ENCODE data around the gene IFNA5. TPM values are rescaled to one million over a fixed set of nuclear protein-coding genes. Genes with fewer than 3 reads are reported as not detected.

The IFNA5 gene
- polyA plus RNA-seq (2014; cell fraction: cytosol; rRNA removed) = not detected in 2 replicates
- not detected in 2 replicates for polyA plus RNA-seq (2014; cell fraction: nucleus; rRNA removed)

DNA sequence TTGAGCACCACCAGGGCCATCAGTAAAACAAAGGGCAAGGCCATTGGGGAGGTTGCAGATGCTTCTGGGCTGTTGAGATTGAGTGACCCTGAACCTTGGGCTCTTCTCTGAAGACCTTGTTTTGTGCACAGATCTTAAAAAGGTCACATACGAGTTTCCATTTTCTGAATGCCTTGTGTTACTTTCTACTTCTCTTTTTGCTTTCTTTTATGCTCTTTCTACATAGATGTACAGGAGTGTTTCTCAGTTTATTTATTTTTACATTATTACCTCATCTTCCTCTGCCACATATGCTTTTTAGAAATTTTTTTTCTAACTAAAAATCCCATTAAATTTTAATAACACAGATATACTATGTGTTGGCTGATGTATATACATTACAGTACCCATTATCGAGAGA is at the start of gene IFNA5:
Gene IFNA5 (minus strand): TSS at position 101 of the 400 bp plus-strand sequence. CDS start 57 bp downstream, at position 44.
- no peak for DNase-seq (ENCODE audit: low spot score)

DNA sequence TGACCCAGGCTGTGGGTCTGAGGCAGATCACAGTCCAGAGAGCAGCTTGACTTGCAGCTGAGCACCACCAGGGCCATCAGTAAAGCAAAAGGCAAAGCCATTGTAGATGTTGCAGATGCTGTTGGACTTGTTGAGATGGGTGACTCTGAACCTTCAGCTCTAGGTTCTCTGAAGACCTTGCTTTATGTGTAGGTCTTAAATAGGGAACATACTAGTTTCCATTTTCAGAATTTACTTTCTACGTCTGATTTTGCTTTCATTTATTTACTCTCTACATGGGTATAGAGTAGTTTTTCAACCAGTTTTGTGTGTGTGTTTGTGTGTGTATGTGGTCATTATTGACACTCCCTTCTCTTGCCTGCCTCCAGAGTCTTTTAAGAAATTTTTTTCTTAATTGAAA is 45.7 kb upstream of the IFNA5 start, which contains the start of gene IFNA6:
Gene IFNA6 (minus strand): TSS at position 101 of the 400 bp plus-strand sequence. CDS start 0 bp downstream, at position 101.
- no peak for DNase-seq (ENCODE audit: low spot score)

DNA sequence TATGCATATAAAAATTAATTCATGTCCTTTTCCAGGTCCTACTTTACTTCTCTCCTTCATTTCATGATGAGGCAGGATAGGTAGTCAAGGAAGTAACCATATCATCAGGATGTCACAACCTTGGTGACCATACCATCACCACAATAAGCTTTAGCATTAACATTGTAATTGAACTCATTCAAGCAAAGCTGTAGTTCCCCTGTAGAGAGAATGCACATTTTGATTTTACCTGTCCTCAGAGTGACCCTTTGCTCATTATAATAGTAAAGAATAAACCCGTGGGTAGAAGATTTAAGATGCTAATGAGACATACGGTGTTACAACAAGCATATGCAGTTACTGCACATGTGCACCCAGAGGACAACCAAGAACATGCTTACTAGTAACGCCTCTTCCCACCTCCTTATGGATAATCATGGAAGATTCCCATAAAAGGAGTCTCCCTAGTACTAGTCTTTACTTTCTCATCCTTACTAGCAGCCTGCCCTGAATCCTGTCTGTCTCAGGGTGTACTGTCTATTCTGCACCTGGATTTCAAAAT is 43.4 kb upstream of the IFNA5 start:
- no peak for DNase-seq (ENCODE audit: low spot score)

DNA sequence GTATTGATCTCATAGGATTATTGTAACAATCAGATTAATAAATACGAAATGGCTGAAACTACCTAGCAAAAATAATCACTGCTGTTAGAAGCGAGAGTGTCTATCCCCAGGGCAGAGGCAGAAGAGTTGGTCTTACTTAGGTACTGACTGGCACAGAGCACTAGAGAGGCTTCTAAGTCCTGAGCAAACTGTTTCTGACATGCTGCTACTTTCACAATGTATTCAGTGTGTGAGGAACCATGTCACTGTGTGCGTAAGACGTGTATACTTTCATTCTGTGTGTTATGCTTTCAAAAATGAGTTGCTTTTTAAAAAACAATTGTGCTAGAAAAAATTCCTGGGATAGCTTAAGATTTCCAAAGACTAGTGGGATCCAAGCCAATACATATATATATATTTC is 35.6 kb upstream of the IFNA5 start:
- no peak for DNase-seq (ENCODE audit: low spot score)

- no peak for DNase-seq (ENCODE audit: low spot score)
Observed at GRCh38 chr9:21336457-21336856, 31.3 kb upstream of the IFNA5 start.

GRCh38 chr9:21334701-21335632 is 29.9 kb upstream of the IFNA5 start, which contains the start of gene KLHL9:
TSS of gene KLHL9 (minus strand) at chr9:21335404. CDS start at chr9:21334859, 545 bp downstream.
- peak; percentile 57 for DNase-seq (ENCODE audit: low spot score)

DNA sequence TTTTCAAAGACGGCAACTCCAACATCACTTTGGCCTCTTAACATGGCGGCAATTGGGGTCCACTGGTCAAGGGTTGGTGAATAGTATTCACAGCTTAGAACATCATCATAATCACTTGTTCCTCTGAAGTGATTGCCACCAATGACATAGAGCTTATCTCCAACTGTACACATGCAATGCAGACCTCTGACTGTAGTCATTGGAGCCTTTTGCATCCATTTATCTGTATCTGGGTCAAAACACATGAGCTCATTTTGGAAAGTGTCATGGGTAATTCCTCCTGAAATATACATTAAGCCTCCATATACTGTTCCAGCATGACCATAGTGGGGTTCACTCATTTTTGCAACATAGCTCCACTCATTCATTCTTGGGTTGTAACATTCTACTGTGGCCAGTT is 28.1 kb upstream of the IFNA5 start:
- no peak for DNase-seq (ENCODE audit: low spot score)

- no peak for DNase-seq (ENCODE audit: low spot score)
Observed at GRCh38 chr9:21331676-21332402, 26.7 kb upstream of the IFNA5 start.

DNA sequence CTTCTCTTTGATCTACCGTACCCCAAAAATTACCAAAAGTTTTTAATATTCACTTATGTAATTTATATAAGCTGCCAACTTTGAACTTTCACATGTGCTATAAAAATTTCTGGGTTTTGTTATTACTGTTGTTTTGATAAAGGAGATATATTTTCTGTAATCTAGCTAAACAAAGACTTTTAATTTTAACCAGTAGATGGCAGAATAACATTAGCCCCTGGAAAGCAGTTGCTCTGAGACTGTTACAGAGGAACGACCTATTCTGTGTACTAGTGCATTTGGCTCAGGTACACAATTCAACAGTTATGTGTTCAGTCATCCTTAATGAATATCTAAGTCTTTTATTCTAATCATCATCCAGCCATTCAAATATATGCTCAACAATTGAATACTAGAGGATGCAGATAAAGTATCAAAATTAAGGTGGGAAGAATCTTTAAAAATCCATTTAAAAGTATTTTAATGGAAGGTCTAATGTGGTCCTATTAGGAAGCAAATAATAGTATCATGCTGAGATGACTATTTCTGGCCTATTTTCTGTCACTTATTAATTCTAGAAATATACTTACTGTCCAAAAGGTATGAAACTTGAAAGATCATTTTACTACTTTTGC is 21.5 kb upstream of the IFNA5 start:
- DNase-seq (ENCODE audit: low spot score) = peak; percentile 0

DNA sequence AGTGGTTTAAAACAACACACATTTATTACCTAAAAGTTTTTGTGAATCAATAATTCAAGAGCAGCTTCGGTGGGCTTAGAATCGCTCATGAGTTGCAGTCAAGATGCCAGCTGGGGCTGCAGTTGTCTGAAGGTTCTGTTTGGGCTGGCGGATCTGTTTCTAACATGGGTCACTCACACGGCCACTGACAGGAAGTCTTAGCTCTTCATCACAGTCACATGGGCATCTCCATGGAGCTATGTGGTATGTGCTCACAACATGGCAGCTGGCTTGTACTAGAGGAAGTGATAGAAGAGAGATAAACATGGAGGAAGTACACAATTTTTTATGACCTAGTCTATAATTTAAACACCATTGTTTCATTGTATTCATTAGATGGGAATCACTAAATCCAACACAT is 18.9 kb upstream of the IFNA5 start:
- no peak for DNase-seq (ENCODE audit: low spot score)

DNA sequence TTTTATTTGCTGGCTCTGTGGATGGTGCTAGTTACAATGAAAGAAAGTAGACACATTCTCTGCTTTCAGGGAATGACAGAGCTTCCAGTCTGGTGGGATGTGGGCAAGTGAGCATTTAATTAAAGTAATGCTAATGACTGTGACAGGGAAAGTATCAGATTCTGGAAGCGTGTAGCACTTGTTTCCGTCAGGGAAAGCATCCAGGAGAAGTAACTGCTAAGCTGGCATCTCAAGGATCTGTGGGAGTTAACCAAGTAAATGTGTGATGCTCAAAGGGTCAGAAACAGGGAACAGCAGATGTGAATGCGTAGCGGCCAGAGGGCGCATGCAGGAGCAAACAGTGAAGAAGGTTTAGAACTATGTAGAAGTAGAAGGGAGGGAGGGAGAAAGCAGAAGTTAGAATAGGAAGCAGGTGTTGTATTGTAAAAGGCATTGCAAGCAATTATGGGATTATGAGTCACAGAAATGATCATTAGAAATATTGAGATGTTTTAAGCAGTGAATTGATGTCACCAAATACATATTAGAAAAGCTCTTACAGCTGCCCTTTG is 17.9 kb upstream of the IFNA5 start:
- DNase-seq (ENCODE audit: low spot score) = no peak

- no peak for DNase-seq (ENCODE audit: low spot score)
Observed at GRCh38 chr9:21320465-21320864, 15.4 kb upstream of the IFNA5 start.

DNA sequence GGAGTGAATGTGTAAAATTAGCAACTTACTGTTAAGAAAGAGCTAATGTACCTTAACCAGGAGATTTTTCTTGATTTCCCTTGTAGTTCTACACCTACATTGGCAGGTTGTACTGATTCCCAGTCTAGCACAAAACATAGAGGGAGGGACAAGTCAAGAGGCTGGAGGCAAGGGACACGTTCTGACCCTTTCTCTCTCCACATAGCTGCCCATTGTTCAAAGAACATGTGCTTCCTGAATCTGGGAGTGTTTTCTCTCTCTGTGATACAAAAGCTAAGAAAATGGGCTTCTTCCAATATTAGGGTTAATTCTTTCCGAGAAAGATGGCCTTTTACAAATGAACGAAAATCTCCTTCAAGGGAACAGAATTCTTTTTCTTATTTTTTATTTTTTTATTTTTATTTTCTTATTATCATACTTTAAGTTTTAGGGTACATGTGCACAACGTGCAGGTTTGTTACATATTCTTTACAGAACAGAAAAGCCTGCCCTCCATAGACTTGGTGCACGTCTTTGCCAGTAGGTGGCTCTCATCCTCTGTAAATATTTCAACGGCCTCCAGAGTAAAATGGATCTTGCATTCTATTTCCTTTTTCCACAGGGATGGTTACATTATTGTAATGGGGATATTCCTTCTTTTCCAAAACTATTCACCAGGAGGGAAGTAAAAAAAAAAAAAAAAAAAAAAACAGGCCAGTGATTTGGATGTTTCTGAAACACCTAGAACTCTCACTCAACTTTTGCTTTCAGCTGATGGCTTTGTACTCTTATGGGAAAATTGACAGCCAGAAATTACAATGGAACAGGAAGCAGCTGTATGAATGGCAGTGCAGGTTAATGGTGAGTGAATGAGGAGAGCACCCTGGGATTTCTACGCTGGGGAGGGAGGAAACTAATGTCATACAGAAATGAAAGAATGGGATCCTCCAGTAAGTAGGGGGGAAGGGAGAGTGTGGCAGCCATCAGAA is 13.1 kb upstream of the IFNA5 start:
- DNase-seq (ENCODE audit: low spot score) = peak; percentile 0

DNA sequence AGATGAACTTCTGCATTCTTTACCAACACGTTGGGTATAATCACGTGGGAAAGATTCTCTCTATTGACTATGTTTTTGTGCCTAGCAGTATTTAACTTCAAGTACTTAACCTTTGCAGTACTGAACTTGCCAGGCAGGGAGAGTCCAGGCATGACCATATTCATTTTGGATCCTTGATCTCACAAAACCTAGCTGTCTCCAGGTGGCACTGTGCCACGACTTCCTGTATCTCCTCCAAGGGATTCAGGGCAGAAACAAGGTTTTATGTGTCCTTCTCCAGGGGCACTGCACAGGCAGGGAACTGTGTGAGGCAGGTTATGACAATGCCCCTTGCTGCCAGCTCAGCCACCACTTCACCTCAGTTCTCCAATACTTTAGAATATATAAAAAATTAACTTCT is 11.7 kb upstream of the IFNA5 start:
- no peak for DNase-seq (ENCODE audit: low spot score)

GRCh38 chr9:21316032-21316842 is 11.1 kb upstream of the IFNA5 start:
- DNase-seq (ENCODE audit: low spot score) = no peak

DNA sequence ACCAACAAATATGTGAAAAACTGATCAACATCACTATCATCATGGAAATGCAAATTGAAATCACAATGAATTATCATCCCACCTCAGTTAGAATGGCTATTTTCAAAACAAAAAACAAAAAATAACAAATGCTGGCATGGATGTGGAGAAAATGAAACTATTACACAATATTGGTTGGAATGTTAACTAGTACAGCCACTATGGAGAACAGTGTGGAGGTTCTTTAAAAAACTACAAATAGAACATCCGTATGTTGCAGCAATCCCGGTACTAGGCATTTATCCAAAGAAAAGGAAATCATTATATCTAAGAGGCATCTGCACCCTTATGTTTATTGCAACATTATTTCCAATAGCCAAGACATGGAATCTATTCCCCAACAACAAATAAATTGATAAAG is 9.0 kb upstream of the IFNA5 start:
- no peak for DNase-seq (ENCODE audit: low spot score)

- no peak for DNase-seq (ENCODE audit: low spot score)
Observed at GRCh38 chr9:21311889-21312288, 6.8 kb upstream of the IFNA5 start.

DNA sequence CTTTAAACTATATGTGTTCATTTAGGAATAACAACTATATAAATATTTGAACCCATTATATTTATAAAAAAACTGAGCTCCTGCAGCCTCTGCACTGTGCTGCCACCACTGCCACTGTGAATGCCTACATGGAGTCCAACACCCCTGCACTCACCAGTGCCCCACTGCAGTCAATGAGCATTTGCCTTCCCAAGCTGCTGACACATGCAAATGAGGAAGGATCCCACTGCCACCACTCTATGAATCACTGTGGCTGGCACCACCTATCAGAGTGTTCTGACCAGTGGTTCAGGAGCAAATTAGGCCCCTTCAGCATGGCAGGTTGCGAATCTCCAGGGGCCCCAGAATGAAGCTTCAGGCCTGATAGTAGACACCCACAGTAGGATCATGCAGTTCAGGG is 9.1 kb downstream of the IFNA5 start:
- no peak for DNase-seq (ENCODE audit: low spot score)

DNA sequence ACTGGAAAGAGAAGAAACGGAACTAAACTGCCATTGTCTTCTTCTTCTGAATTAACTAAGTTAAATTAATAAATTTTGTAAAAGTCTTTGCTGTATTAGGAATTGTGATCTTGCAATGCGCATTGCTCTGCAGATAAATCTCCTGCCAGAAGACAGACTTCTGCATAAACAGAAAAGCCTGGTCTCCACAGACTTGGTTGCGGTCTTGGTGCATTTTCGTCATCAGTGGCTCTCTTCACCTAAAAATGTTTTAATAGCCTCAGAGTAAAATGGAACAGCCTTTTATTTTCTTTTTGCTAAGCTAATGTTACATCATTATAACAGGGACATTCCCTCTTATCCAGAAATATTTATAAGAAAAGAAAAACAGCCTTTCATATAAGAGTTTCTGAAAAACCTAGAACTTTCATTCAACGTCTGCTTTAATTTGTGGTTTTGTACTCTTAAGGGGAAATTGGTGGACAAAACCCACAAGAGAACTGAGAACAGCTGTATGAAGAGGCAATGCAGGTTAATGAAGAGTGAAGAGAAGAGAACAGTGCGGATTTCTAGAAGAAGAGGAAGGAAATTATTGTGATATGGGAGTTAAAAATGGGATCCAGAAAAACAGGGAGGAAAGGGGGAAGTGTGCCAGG is 10.1 kb downstream of the IFNA5 start:
- DNase-seq (ENCODE audit: low spot score) = no peak

All from SK-N-DZ (cell line).